OCI-LY7 (cell line): ENCODE measurements around the gene ZNF474.

Experiments used
- CTCF ChIP-seq: fragments of 200-600 bp; sonication (generic); conservative IDR thresholded peaks from 2 replicates; pipeline ENCODE4 v1.5.1; 2014; ENCODE audit warnings: mild to moderate bottlenecking, antibody characterized with exemption, low read length, moderate library complexity, mixed read lengths
- EZH2phosphoT487 ChIP-seq: fragments of 200-600 bp; sonication (generic); IDR thresholded peaks from 2 replicates; pipeline ENCODE4 v1.6.1; 2018; ENCODE audit warnings: low read depth, borderline replicate concordance, mild to moderate bottlenecking, mixed run types, antibody characterized with exemption, low read length, moderate library complexity, mixed read lengths

GRCh38 chr5:122129306-122129705 is at the start of gene ZNF474:
- TF ChIP-seq CTCF (no peak), EZH2phosphoT487 (no peak)
